HCT116 (cell line): Measurements from ENCODE around the gene PRICKLE2. TPM values are rescaled to one million over a fixed set of nuclear protein-coding genes. Genes with fewer than 3 reads are reported as not detected.

Experiments
- ATAC-seq: fragments of 200-7000 bp; cut with Tn5 transposase; 2 replicates; pipeline ENCODE4 v1.9.1; 2020; ENCODE audit warnings: mild to moderate bottlenecking, moderate library complexity
- BruUV-seq: library from RNA; stranded (reverse); fragments of 400-500 nt; replicated peaks from 2 replicates; lab custom pipeline; 2021; lab: Mats Ljungman, UMichigan
- CTCF ChIA-PET: fragments of 300-600 bp; sonication (Branson Sonifier 250); formaldehyde crosslinking; loops from one replicate; lab custom pipeline; 2021; ENCODE audit warnings: antibody characterized with exemption; lab: Charles Lee
- POLR2A ChIA-PET: fragments of 300-600, 350-600 bp; sonication (Branson Sonifier 250); formaldehyde crosslinking; loops from one replicate; lab custom pipeline; 2021; ENCODE audit warnings: antibody characterized with exemption; lab: Charles Lee
- RAD21 ChIA-PET, 2 experiments: fragments of 300-600 bp; sonication (Branson Sonifier 250); formaldehyde crosslinking; loops; one replicate each; lab custom pipeline; 2023; ENCODE audit warnings: low total read pairs in 2 of 2; ENCODE audit not compliant: uncharacterized antibody in 2 of 2, unreplicated experiment in 2 of 2, low non-redundant PET in 1 of 2; lab: Charles Lee
- DNase-seq: peaks from one replicate; pipeline ENCODE4 v3.0.0-alpha.2; 2010; ENCODE audit warnings: low read depth, low spot score
- H2AFZ ChIP-seq: fragments of 200-600 bp; shearing (Covaris generic), sonication (generic); 2 replicates; pipeline ENCODE4 v1.6.1; 2017; ENCODE audit warnings: low read depth, mixed run types, mixed read lengths, antibody characterized with exemption, low read length; ENCODE audit not compliant: poor library complexity, severe bottlenecking
- H3K27ac ChIP-seq: 2 replicates; pipeline ENCODE4 v1.5.1; 2012; ENCODE audit warnings: low read depth, low read length
- H3K27me3 ChIP-seq: fragments of 200-600 bp; sonication (generic); 2 replicates; pipeline ENCODE4 v1.6.1; 2016; ENCODE audit warnings: mixed run types, low read length, mixed read lengths; ENCODE audit not compliant: insufficient read depth
- H3K36me3 ChIP-seq, 2 experiments: fragments of 200-500 bp in 1 of 2; fragments of 200-600 bp in 1 of 2; sonication (Bioruptor generic) in 1 of 2; sonication (generic) in 1 of 2; 2 replicates each; pipeline versions ENCODE4 v1.5.1 to v1.6.1; 2014 to 2016; ENCODE audit warnings: low read length in 2 of 2, inconsistent platforms in 1 of 2, mixed read lengths in 1 of 2, mixed run types in 1 of 2; ENCODE audit not compliant: insufficient read depth in 2 of 2, control insufficient read depth in 1 of 2
- H3K4me1 ChIP-seq, 2 experiments: fragments of 200-600 bp in 1 of 2; sonication (generic) in 1 of 2; 2 replicates each; pipeline versions ENCODE4 v1.5.1 to v1.6.1; 2012 to 2017; ENCODE audit warnings: low read length in 2 of 2, inconsistent platforms in 1 of 2, mild to moderate bottlenecking in 1 of 2, mixed read lengths in 1 of 2, mixed run types in 1 of 2, moderate library complexity in 1 of 2; ENCODE audit not compliant: insufficient read depth in 2 of 2, control insufficient read depth in 1 of 2
- H3K4me2 ChIP-seq: fragments of 200-600 bp; sonication (generic); 2 replicates; pipeline ENCODE4 v1.6.1; 2017; ENCODE audit warnings: mixed run types, low read length, mixed read lengths
- H3K4me3 ChIP-seq, 2 experiments: fragments of 200-600 bp in 1 of 2; sonication (generic) in 1 of 2; replicated peaks in 1 of 2; 2 replicates each; pipeline ENCODE4 v1.5.1; 2011 to 2016; ENCODE audit warnings: low read length in 2 of 2, control low read depth in 1 of 2, low read depth in 1 of 2, mild to moderate bottlenecking in 1 of 2, mixed read lengths in 1 of 2, mixed run types in 1 of 2
- H3K79me2 ChIP-seq: fragments of 200-600 bp; sonication (generic); 2 replicates; pipeline ENCODE4 v1.6.1; 2017; ENCODE audit warnings: mild to moderate bottlenecking, mixed run types, low read length, moderate library complexity, mixed read lengths; ENCODE audit not compliant: insufficient read depth
- H3K9ac ChIP-seq: fragments of 200-600 bp; sonication (generic); 2 replicates; pipeline ENCODE4 v1.6.1; 2016; ENCODE audit warnings: low read length, mixed read lengths
- H3K9me2 ChIP-seq: fragments of 200-600 bp; sonication (generic), shearing (Covaris generic); 2 replicates; pipeline ENCODE4 v1.6.1; 2017; ENCODE audit warnings: mixed run types, mild to moderate bottlenecking, moderate library complexity; ENCODE audit not compliant: insufficient read depth
- H3K9me3 ChIP-seq, 2 experiments: fragments of 200-500 bp in 1 of 2; fragments of 200-600 bp in 1 of 2; sonication (Bioruptor generic) in 1 of 2; sonication (generic) in 1 of 2; 2 replicates each; pipeline ENCODE4 v1.6.1; 2014 to 2017; ENCODE audit warnings: low read length in 2 of 2, mixed read lengths in 2 of 2, inconsistent platforms in 1 of 2, low read depth in 1 of 2, mild to moderate bottlenecking in 1 of 2, mixed run types in 1 of 2, moderate library complexity in 1 of 2; ENCODE audit not compliant: control insufficient read depth in 1 of 2, insufficient read depth in 1 of 2
- H4K20me1 ChIP-seq: fragments of 200-600 bp; sonication (generic), shearing (Covaris generic); 2 replicates; pipeline ENCODE4 v1.6.1; 2017; ENCODE audit warnings: mixed run types, mild to moderate bottlenecking, moderate library complexity; ENCODE audit not compliant: insufficient read depth
- CBX3 ChIP-seq: IDR thresholded peaks from 2 replicates; pipeline ENCODE4 v1.6.1; 2012; ENCODE audit warnings: low read depth
- CEBPB ChIP-seq: IDR thresholded peaks from 2 replicates; pipeline ENCODE4 v1.6.1; 2012; ENCODE audit warnings: low read depth
- EZH2phosphoT487 ChIP-seq: fragments of 200-600 bp; IDR thresholded peaks from 2 replicates; pipeline ENCODE4 v1.6.1; 2018; ENCODE audit warnings: antibody characterized with exemption, borderline replicate concordance
- TCF7L2 ChIP-seq: IDR thresholded peaks from 2 replicates; pipeline ENCODE4 v1.7.0; 2011; ENCODE audit warnings: borderline replicate concordance, inconsistent platforms; ENCODE audit not compliant: insufficient read depth, insufficient read length; ENCODE audit errors: extremely low read depth
- ZNF274 ChIP-seq: fragments of 200-500 bp; sonication (Bioruptor generic); IDR thresholded peaks from 2 replicates; pipeline ENCODE4 v1.6.1; 2014; ENCODE audit warnings: mild to moderate bottlenecking, low read depth, low read length, inconsistent platforms
- intact Hi-C: fragments of 100-400 bp; cut with micrococcal nuclease; formaldehyde crosslinking; loops from 2 replicates; pipeline ENCODE4 v1.10.0; 2022
- total RNA-seq: library from RNA; stranded (reverse); gene quantifications from one replicate; pipeline ENCODE4 v1.2.1, GENCODE V29; 2021; ENCODE audit not compliant: unreplicated experiment
- TF ChIP-seq, protein P1 (sequence below): IDR thresholded peaks from 2 replicates; pipeline ENCODE4 v1.6.1; 2012
- TF ChIP-seq, protein P2 (sequence below), 3 experiments: fragments of 200-600 bp in 1 of 3; sonication (generic) in 1 of 3; IDR thresholded peaks in 2 of 3; conservative IDR thresholded peaks in 1 of 3; 2 replicates each; pipeline ENCODE4 v1.5.1; 2012 to 2017; ENCODE audit warnings: low read depth in 2 of 3, low read length in 2 of 3, antibody characterized with exemption in 1 of 3, borderline replicate concordance in 1 of 3, control low read depth in 1 of 3, mild to moderate bottlenecking in 1 of 3, mixed read lengths in 1 of 3, mixed run types in 1 of 3, moderate library complexity in 1 of 3; ENCODE audit not compliant: insufficient read depth in 1 of 3

The PRICKLE2 gene
- total RNA-seq, 1 experiment from 2014 or later = 0.05 TPM

DNA sequence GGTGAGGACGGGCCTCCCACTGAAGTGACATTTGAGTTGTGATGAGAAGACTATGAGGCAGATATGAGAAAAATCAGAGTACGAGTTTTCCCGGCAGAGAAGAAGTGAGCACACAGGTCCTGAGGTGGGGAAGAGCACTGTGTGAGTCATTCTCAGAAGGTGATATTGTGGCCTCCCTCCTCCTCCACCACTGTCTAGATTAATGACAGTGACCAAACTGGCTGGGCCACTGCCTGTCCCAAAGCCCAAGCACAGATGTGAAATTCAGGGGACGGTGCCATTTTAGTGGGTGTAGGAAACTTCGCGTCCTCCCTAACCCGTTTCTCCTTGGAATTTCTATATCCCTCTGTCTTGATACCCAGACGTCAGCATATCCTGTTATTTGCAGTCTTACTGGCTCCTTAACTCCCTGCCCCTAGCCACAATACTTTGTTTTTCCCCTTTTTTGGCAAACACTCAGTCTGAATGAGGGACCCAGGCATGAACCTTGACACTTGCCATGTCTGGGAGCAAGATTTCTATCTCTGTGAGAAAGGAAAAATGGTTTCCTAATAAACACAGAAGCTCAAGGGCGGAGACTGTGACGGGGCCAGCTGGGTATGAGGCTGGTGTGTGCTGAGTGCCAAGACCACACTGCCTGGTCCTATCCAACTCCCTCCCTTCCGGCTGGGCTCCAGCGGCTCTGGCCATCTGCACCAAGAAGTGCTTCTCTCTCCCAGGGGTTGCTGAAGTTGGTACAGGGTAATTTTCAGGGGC, 15.2 kb downstream of the PRICKLE2 start:
- H3K79me2 ChIP-seq = no peaks in the 10 kb centered on the region
- no peak overlapping the region for H3K9ac ChIP-seq
- H3K4me2 ChIP-seq = no peak overlapping the region
- ATAC-seq (no peak), DNase-seq (no peak)
- POLR2A ChIA-PET = no interaction called here
- H3K4me1 ChIP-seq = no peaks in the 10 kb centered on the region
- H4K20me1 ChIP-seq = no peaks in the 10 kb centered on the region
- H3K36me3 ChIP-seq = no peaks in the 10 kb centered on the region
- no peaks in the 10 kb centered on the region for H3K9me2 ChIP-seq
- RAD21 ChIA-PET = no interaction called here
- H3K27me3 ChIP-seq = peaks cover 22% of the 10 kb centered on the region; the same call in 1 of the 2 replicates
- CTCF ChIA-PET = no interaction called here
- BruUV-seq = no TSS peak
- no peak overlapping the region for H2AFZ ChIP-seq
- no peak overlapping the region for H3K4me3 ChIP-seq
- H3K9me3 ChIP-seq = no peaks in the 10 kb centered on the region
- H3K27ac ChIP-seq = no peak overlapping the region
- intact Hi-C loops = no loop called here
- no peak for TF ChIP-seq ZNF274
- TF ChIP-seq CEBPB = no peak
- TF ChIP-seq, protein P1, sequence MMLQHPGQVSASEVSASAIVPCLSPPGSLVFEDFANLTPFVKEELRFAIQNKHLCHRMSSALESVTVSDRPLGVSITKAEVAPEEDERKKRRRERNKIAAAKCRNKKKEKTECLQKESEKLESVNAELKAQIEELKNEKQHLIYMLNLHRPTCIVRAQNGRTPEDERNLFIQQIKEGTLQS = no peak
- TF ChIP-seq TCF7L2 = no peak
- TF ChIP-seq, protein P2, sequence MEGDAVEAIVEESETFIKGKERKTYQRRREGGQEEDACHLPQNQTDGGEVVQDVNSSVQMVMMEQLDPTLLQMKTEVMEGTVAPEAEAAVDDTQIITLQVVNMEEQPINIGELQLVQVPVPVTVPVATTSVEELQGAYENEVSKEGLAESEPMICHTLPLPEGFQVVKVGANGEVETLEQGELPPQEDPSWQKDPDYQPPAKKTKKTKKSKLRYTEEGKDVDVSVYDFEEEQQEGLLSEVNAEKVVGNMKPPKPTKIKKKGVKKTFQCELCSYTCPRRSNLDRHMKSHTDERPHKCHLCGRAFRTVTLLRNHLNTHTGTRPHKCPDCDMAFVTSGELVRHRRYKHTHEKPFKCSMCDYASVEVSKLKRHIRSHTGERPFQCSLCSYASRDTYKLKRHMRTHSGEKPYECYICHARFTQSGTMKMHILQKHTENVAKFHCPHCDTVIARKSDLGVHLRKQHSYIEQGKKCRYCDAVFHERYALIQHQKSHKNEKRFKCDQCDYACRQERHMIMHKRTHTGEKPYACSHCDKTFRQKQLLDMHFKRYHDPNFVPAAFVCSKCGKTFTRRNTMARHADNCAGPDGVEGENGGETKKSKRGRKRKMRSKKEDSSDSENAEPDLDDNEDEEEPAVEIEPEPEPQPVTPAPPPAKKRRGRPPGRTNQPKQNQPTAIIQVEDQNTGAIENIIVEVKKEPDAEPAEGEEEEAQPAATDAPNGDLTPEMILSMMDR (IDR thresholded peaks at IDR 0.05 in 2 of 3, conservative IDR thresholded peaks at IDR 0.05 in 1 of 3; ENCODE audit: borderline replicate concordance in 1 of 3, insufficient read depth in 1 of 3, low read depth in 2 of 3, low read length in 2 of 3) = no peak
- TF ChIP-seq CBX3 = no peak
- no peak for TF ChIP-seq EZH2phosphoT487
